ENCODE results near the gene LRRC59.
"Not testable (repeated sequence)": the region's sequence is repeated elsewhere in the genome, so short reads cannot be mapped to it uniquely, and the experiment has no call there.

Gene LRRC59

GRCh38 chr17:50439008-50439407 is 41.7 kb upstream of the LRRC59 start:
- TF ChIP-seq CTCF (IDR thresholded peaks at IDR 0.05; ENCODE audit: low read depth, low read length): no peak
- DNase-seq (ENCODE audit: extremely low read depth, low read depth): no peak

GRCh38 chr17:50437409-50437808 is 40.1 kb upstream of the LRRC59 start:
- no peak for DNase-seq (ENCODE audit: extremely low read depth, low read depth)
- TF ChIP-seq CTCF (IDR thresholded peaks at IDR 0.05; ENCODE audit: low read depth, low read length): no peak

GRCh38 chr17:50432125-50432762 is 34.9 kb upstream of the LRRC59 start:
- TF ChIP-seq CTCF (IDR thresholded peaks at IDR 0.05; ENCODE audit: low read depth, low read length): no peak
- DNase-seq (ENCODE audit: extremely low read depth, low read depth): no peak

GRCh38 chr17:50430821-50431618 is 33.7 kb upstream of the LRRC59 start:
- no peak for DNase-seq (ENCODE audit: extremely low read depth, low read depth)
- TF ChIP-seq CTCF (IDR thresholded peaks at IDR 0.05; ENCODE audit: low read depth, low read length): no peak

- DNase-seq (ENCODE audit: extremely low read depth, low read depth): no peak
Observed at GRCh38 chr17:50429793-50430192, 32.5 kb upstream of the LRRC59 start.

GRCh38 chr17:50428831-50429424 is 31.6 kb upstream of the LRRC59 start:
- TF ChIP-seq CTCF (IDR thresholded peaks at IDR 0.05; ENCODE audit: low read depth, low read length): no peak
- DNase-seq (ENCODE audit: extremely low read depth, low read depth): no peak

More at GRCh38 chr17:50429793-50430192, 32.5 kb upstream of the LRRC59 start:
- no peak for TF ChIP-seq CTCF (IDR thresholded peaks at IDR 0.05; ENCODE audit: low read depth, low read length)

- not testable (repeated sequence) for DNase-seq (ENCODE audit: extremely low read depth, low read depth)
Observed at GRCh38 chr17:50428126-50428525, 30.8 kb upstream of the LRRC59 start.

All from AG09319 (cell line).